HepG2 (cell line): Measurements from ENCODE around the gene THAP3. TPM values are rescaled to one million over a fixed set of nuclear protein-coding genes. Genes with fewer than 3 reads are reported as not detected.
A peak's percentile ranks its signal among the peaks of the same experiment; 100 is the strongest.

Experiments
- ATF1 ChIP-seq: IDR thresholded peaks from 2 replicates; pipeline ENCODE4 v1.6.1; 2016; ENCODE audit warnings: mild to moderate bottlenecking, control low read depth
- FOXA1 ChIP-seq, 2 experiments: fragments of 450-650 bp in 1 of 2; sonication (generic) in 1 of 2; formaldehyde crosslinking in 1 of 2; IDR thresholded peaks; 2 replicates each; pipeline versions ENCODE4 v1.4.0 to v1.6.1; 2016 to 2020; ENCODE audit warnings: missing genetic modification reagents in 1 of 2
- ISL2 ChIP-seq: sonication (generic); formaldehyde crosslinking; IDR thresholded peaks from 2 replicates; pipeline ENCODE4 v1.5.0; 2020; ENCODE audit warnings: missing genetic modification reagents
- KDM4B ChIP-seq: sonication (generic); formaldehyde crosslinking; IDR thresholded peaks from 2 replicates; pipeline ENCODE4 v1.4.0; 2020; ENCODE audit warnings: missing genetic modification reagents
- NFE2L2 ChIP-seq: fragments of 150-350 bp; IDR thresholded peaks from 2 replicates; pipeline ENCODE4 v1.6.1; 2014; ENCODE audit warnings: low read length
- POLR2AphosphoS5 ChIP-seq: IDR thresholded peaks from 2 replicates; pipeline ENCODE4 v1.6.1; 2012; ENCODE audit warnings: low read depth, low read length
- RCOR2 ChIP-seq: IDR thresholded peaks from 2 replicates; pipeline ENCODE4 v1.6.1; 2016; ENCODE audit warnings: missing biosample characterization, missing genetic modification reagents
- TSC22D2 ChIP-seq: sonication (generic); formaldehyde crosslinking; IDR thresholded peaks from 2 replicates; pipeline ENCODE4 v1.5.1; 2020; ENCODE audit warnings: missing genetic modification reagents, mild to moderate bottlenecking, borderline replicate concordance
- ZNF232 ChIP-seq: sonication (generic); formaldehyde crosslinking; IDR thresholded peaks from 2 replicates; pipeline ENCODE4 v1.4.0; 2020; ENCODE audit warnings: missing genetic modification reagents, borderline replicate concordance
- ZNF326 ChIP-seq: sonication (generic); formaldehyde crosslinking; IDR thresholded peaks from 2 replicates; pipeline ENCODE4 v1.4.0; 2020; ENCODE audit warnings: missing genetic modification reagents, borderline replicate concordance
- ZNF329 ChIP-seq: sonication (generic); formaldehyde crosslinking; IDR thresholded peaks from 2 replicates; pipeline ENCODE4 v1.9.0; 2021; ENCODE audit warnings: low read depth, mild to moderate bottlenecking, missing genetic modification reagents
- ZNF430 ChIP-seq: sonication (generic); formaldehyde crosslinking; IDR thresholded peaks from 2 replicates; pipeline ENCODE4 v1.9.0; 2021; ENCODE audit warnings: mild to moderate bottlenecking, missing genetic modification reagents
- ZNF460 ChIP-seq: sonication (generic); formaldehyde crosslinking; IDR thresholded peaks from 2 replicates; pipeline ENCODE4 v1.5.1; 2020; ENCODE audit warnings: missing genetic modification reagents, mild to moderate bottlenecking, borderline replicate concordance
- ZNF501 ChIP-seq: sonication (generic); formaldehyde crosslinking; IDR thresholded peaks from 2 replicates; pipeline ENCODE4 v1.5.1; 2020; ENCODE audit warnings: mild to moderate bottlenecking, moderate library complexity, missing genetic modification reagents
- ZNF543 ChIP-seq: sonication (generic); formaldehyde crosslinking; IDR thresholded peaks from 2 replicates; pipeline ENCODE4 v1.4.0; 2020; ENCODE audit warnings: mild to moderate bottlenecking, missing genetic modification reagents
- ZNF558 ChIP-seq: sonication (generic); formaldehyde crosslinking; IDR thresholded peaks from 2 replicates; pipeline ENCODE4 v1.9.0; 2022; ENCODE audit warnings: mild to moderate bottlenecking, missing genetic modification reagents, borderline replicate concordance
- ZNF775 ChIP-seq: sonication (generic); formaldehyde crosslinking; IDR thresholded peaks from 2 replicates; pipeline ENCODE4 v1.4.0; 2020; ENCODE audit warnings: missing genetic modification reagents, mild to moderate bottlenecking, moderate library complexity, borderline replicate concordance
- polyA plus RNA-seq, 8 experiments: library from polyadenylated mRNA; depleted of rRNA in 3 of 8; stranded (reverse) in 7 of 8; unstranded in 1 of 8; fragments of >200 nt; fragmentation: Illumina TruSeq in 4 of 8; extraction: Trizol in 4 of 8; gene quantifications; 2 replicates each; pipeline versions ENCODE4 v1.2.1 to v1.2.3, GENCODE V29; 2011 to 2016; ENCODE audit warnings: low read depth in 4 of 8, missing spikeins in 1 of 8, mixed read lengths in 1 of 8; ENCODE audit not compliant: insufficient read depth in 1 of 8
- total RNA-seq, 5 experiments: library from RNA; depleted of rRNA; stranded (reverse); fragments of >200 nt; fragmentation: Illumina TruSeq; extraction: Trizol; gene quantifications; 2 replicates each; pipeline ENCODE4 v1.2.3, GENCODE V29; 2016; ENCODE audit warnings: low read depth in 1 of 5
- TF ChIP-seq, protein P1 (sequence below): sonication (generic); formaldehyde crosslinking; IDR thresholded peaks from 2 replicates; pipeline ENCODE4 v1.4.0; 2020; ENCODE audit warnings: mild to moderate bottlenecking, missing genetic modification reagents
- TF ChIP-seq, protein P2 (sequence below): sonication (generic); formaldehyde crosslinking; IDR thresholded peaks from 2 replicates; pipeline ENCODE4 v1.8.0; 2022; ENCODE audit warnings: mild to moderate bottlenecking, missing genetic modification reagents, moderate library complexity
- TF ChIP-seq, protein P3 (sequence below): sonication (generic); formaldehyde crosslinking; IDR thresholded peaks from 2 replicates; pipeline ENCODE4 v1.9.0; 2021; ENCODE audit warnings: missing genetic modification reagents, borderline replicate concordance
- TF ChIP-seq, protein P4 (sequence below): sonication (generic); formaldehyde crosslinking; IDR thresholded peaks from 2 replicates; pipeline ENCODE4 v1.4.0; 2020; ENCODE audit warnings: missing genetic modification reagents, mild to moderate bottlenecking, borderline replicate concordance
- TF ChIP-seq, protein P5 (sequence below): sonication (generic); formaldehyde crosslinking; IDR thresholded peaks from 2 replicates; pipeline ENCODE4 v1.5.1; 2020; ENCODE audit warnings: missing genetic modification reagents, mild to moderate bottlenecking, borderline replicate concordance

Gene THAP3
- total and polyA plus RNA-seq, 2 of the 13 experiments (the other 11 are each of a cell fraction or from before 2014, with no cell fraction given), result 10.3 to 14.9 TPM

DNA sequence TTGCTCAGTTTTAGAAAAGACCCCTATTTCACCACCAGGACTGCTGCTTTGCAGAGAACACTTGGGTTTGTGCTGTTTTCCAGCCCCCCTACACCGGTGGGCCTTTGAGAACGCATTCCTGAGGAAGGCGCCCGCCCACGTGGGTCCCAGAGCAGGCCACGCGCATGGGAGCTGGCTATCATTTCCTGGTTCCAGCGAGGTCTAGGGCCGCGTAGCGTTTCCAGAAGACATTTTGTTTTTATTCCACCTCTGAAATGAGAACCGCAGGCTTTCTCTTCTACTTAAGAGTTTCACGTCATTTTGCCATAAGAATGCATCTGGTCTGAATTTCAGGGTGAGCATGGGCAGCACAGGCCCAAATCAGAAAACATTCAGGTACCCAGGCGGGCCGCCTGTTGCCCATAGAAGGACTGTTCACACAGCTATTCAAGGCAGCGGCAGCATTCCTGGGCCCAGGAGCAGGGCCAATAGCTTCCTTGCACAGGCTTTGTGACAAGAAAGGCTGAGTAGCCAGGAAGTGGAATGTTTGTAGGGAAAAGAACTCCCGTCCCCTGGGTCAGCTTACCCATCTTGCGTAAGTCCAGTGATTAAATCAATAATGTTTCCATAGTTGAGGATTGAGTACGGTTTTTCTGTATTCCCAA, 20.6 kb upstream of the THAP3 start (continued):
- TF ChIP-seq FOXA1 (IDR thresholded peaks at IDR 0.05) (no peak), FOXA1 (CRISPR knock-in tag; IDR thresholded peaks at IDR 0.05) (peak; percentile 47), ZNF326 (no peak), ZNF501 (peak; percentile 55; the same call in 1 of the 2 replicates), ZNF329 (CRISPR knock-in tag) (no peak), ZNF460 (CRISPR knock-in tag) (no peak), ZNF558 (no peak), ZNF543 (CRISPR knock-in tag) (no peak), ATF1 (CRISPR knock-in tag) (no peak; the same call in 1 of the 2 replicates), KDM4B (CRISPR knock-in tag) (0 out of 2 replicates have a peak, but pooled peaks have one; percentile 44), ISL2 (CRISPR knock-in tag) (no peak), TSC22D2 (CRISPR knock-in tag) (no peak), ZNF430 (CRISPR knock-in tag) (peak; percentile 78), RCOR2 (CRISPR knock-in tag) (no peak), ZNF775 (CRISPR knock-in tag) (no peak), POLR2AphosphoS5 (peak; percentile 84), ZNF232 (no peak), NFE2L2 (no peak)
- TF ChIP-seq, protein P1, sequence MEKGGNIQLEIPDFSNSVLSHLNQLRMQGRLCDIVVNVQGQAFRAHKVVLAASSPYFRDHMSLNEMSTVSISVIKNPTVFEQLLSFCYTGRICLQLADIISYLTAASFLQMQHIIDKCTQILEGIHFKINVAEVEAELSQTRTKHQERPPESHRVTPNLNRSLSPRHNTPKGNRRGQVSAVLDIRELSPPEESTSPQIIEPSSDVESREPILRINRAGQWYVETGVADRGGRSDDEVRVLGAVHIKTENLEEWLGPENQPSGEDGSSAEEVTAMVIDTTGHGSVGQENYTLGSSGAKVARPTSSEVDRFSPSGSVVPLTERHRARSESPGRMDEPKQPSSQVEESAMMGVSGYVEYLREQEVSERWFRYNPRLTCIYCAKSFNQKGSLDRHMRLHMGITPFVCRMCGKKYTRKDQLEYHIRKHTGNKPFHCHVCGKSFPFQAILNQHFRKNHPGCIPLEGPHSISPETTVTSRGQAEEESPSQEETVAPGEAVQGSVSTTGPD (CRISPR knock-in tag), result no peak
- TF ChIP-seq, protein P2, sequence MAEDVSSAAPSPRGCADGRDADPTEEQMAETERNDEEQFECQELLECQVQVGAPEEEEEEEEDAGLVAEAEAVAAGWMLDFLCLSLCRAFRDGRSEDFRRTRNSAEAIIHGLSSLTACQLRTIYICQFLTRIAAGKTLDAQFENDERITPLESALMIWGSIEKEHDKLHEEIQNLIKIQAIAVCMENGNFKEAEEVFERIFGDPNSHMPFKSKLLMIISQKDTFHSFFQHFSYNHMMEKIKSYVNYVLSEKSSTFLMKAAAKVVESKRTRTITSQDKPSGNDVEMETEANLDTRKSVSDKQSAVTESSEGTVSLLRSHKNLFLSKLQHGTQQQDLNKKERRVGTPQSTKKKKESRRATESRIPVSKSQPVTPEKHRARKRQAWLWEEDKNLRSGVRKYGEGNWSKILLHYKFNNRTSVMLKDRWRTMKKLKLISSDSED (CRISPR knock-in tag), result no peak
- TF ChIP-seq, protein P3, sequence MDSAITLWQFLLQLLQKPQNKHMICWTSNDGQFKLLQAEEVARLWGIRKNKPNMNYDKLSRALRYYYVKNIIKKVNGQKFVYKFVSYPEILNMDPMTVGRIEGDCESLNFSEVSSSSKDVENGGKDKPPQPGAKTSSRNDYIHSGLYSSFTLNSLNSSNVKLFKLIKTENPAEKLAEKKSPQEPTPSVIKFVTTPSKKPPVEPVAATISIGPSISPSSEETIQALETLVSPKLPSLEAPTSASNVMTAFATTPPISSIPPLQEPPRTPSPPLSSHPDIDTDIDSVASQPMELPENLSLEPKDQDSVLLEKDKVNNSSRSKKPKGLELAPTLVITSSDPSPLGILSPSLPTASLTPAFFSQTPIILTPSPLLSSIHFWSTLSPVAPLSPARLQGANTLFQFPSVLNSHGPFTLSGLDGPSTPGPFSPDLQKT (CRISPR knock-in tag), result no peak
- TF ChIP-seq, protein P4, sequence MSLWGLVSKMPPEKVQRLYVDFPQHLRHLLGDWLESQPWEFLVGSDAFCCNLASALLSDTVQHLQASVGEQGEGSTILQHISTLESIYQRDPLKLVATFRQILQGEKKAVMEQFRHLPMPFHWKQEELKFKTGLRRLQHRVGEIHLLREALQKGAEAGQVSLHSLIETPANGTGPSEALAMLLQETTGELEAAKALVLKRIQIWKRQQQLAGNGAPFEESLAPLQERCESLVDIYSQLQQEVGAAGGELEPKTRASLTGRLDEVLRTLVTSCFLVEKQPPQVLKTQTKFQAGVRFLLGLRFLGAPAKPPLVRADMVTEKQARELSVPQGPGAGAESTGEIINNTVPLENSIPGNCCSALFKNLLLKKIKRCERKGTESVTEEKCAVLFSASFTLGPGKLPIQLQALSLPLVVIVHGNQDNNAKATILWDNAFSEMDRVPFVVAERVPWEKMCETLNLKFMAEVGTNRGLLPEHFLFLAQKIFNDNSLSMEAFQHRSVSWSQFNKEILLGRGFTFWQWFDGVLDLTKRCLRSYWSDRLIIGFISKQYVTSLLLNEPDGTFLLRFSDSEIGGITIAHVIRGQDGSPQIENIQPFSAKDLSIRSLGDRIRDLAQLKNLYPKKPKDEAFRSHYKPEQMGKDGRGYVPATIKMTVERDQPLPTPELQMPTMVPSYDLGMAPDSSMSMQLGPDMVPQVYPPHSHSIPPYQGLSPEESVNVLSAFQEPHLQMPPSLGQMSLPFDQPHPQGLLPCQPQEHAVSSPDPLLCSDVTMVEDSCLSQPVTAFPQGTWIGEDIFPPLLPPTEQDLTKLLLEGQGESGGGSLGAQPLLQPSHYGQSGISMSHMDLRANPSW (CRISPR knock-in tag), result peak; percentile 1; the same call in 1 of the 2 replicates
- TF ChIP-seq, protein P5, sequence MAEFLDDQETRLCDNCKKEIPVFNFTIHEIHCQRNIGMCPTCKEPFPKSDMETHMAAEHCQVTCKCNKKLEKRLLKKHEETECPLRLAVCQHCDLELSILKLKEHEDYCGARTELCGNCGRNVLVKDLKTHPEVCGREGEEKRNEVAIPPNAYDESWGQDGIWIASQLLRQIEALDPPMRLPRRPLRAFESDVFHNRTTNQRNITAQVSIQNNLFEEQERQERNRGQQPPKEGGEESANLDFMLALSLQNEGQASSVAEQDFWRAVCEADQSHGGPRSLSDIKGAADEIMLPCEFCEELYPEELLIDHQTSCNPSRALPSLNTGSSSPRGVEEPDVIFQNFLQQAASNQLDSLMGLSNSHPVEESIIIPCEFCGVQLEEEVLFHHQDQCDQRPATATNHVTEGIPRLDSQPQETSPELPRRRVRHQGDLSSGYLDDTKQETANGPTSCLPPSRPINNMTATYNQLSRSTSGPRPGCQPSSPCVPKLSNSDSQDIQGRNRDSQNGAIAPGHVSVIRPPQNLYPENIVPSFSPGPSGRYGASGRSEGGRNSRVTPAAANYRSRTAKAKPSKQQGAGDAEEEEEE, result no peak
